Tibial nerve (tissue), 4 donors: ENCODE results near the gene DCX. TPM values are rescaled to one million over a fixed set of nuclear protein-coding genes. Genes with fewer than 3 reads are reported as not detected.

Source experiments
- DNase-seq, 2 donors: peaks; one replicate each; pipeline ENCODE4 v3.0.0-alpha.2; 2019; ENCODE audit warnings: low spot score in 2 of 2
- H3K27ac ChIP-seq, 4 donors: fragments of 200-600 bp; sonication (generic) in 3 of 4; one replicate each; pipeline ENCODE4 v1.5.1; 2017 to 2019; ENCODE audit warnings: mild to moderate bottlenecking in 1 of 4
- H3K27me3 ChIP-seq, 2 donors: fragments of 200-600 bp; sonication (generic) in 1 of 2; one replicate each; pipeline versions ENCODE4 v1.5.1 to v1.6.0; 2017 to 2019
- H3K36me3 ChIP-seq, 3 donors: fragments of 200-600 bp; sonication (generic); one replicate each; pipeline ENCODE4 v1.5.1; 2018 to 2019
- H3K4me1 ChIP-seq, 4 donors: fragments of 200-600 bp; sonication (generic) in 3 of 4; one replicate each; pipeline ENCODE4 v1.5.1; 2017 to 2019
- H3K4me3 ChIP-seq, 4 donors: fragments of 200-600 bp; sonication (generic) in 3 of 4; one replicate each; pipeline ENCODE4 v1.5.1; 2017 to 2019; ENCODE audit warnings: mild to moderate bottlenecking in 1 of 4, moderate library complexity in 1 of 4
- H3K9me3 ChIP-seq, 4 donors: fragments of 200-600 bp; sonication (generic) in 3 of 4; one replicate each; pipeline ENCODE4 v1.5.1; 2017 to 2019
- EP300 ChIP-seq, 2 donors: sonication (generic); formaldehyde crosslinking; IDR thresholded peaks; one replicate each; pipeline ENCODE4 v1.6.1; 2017; ENCODE audit warnings: antibody characterized with exemption in 2 of 2, mild to moderate bottlenecking in 1 of 2
- POLR2A ChIP-seq, 2 donors: fragments of 450-650 bp; IDR thresholded peaks; one replicate each; pipeline ENCODE4 v1.6.1; 2017; ENCODE audit warnings: antibody characterized with exemption in 2 of 2, mild to moderate bottlenecking in 2 of 2, moderate library complexity in 2 of 2
- WGBS, 2 donors: methylation state at CpG; one replicate each; pipeline ENCODE4 v1.1.5; 2018; 5-methylcytosine and 5-hydroxymethylcytosine counted together
- total RNA-seq, 4 donors: library from RNA; depleted of rRNA; stranded (reverse); fragments of >200 nt; gene quantifications; one replicate each; pipeline ENCODE4 v1.1.0, GENCODE V29; 2016
- TF ChIP-seq, protein P1 (sequence below), 5 experiments: fragments of 200-600 bp in 3 of 5; fragments of 450-650 bp in 2 of 5; sonication (generic) in 3 of 5; IDR thresholded peaks; one replicate each; pipeline ENCODE4 v1.5.1; 2016 to 2019; ENCODE audit warnings: antibody characterized with exemption in 5 of 5, mild to moderate bottlenecking in 3 of 5, moderate library complexity in 2 of 5

Gene DCX
- total RNA-seq, 4 donors from 2014 or later: 0.22 TPM; not detected in 3

DNA sequence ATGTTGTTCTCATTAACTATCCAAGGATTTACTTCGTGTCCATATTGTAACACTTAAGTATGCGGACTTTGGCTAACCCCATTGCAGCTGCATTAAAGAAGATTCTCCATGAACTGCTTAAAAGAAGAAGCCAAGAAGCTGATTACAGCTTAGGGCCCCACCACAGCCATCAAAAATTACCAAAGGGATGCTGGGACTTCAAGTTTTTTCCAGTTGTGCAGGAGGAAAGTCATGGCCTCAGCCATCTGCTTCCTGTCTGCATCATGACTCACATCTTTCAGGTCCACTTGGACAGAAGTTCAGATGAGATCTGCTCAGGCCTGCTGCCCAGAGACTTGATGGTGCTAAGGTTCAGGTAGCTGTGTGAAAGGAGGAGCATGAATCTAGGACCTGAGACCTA lies 102.9 kb downstream of the DCX start:
- TF ChIP-seq, protein P1, sequence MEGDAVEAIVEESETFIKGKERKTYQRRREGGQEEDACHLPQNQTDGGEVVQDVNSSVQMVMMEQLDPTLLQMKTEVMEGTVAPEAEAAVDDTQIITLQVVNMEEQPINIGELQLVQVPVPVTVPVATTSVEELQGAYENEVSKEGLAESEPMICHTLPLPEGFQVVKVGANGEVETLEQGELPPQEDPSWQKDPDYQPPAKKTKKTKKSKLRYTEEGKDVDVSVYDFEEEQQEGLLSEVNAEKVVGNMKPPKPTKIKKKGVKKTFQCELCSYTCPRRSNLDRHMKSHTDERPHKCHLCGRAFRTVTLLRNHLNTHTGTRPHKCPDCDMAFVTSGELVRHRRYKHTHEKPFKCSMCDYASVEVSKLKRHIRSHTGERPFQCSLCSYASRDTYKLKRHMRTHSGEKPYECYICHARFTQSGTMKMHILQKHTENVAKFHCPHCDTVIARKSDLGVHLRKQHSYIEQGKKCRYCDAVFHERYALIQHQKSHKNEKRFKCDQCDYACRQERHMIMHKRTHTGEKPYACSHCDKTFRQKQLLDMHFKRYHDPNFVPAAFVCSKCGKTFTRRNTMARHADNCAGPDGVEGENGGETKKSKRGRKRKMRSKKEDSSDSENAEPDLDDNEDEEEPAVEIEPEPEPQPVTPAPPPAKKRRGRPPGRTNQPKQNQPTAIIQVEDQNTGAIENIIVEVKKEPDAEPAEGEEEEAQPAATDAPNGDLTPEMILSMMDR (IDR thresholded peaks at IDR 0.05): no peak
- TF ChIP-seq EP300 (IDR thresholded peaks at IDR 0.05) (no peak), POLR2A (IDR thresholded peaks at IDR 0.05) (no peak)
- WGBS, 2 donors: 38 to 65% methylated on average over 2 of the region's 2 CpGs
- no peaks in the 10 kb centered on the region for H3K4me1 ChIP-seq
- H3K36me3 ChIP-seq: no peaks in the 10 kb centered on the region
- H3K4me3 ChIP-seq: no peak overlapping the region
- H3K27ac ChIP-seq: no peak overlapping the region
- peaks cover 0 to 26% of the 10 kb centered on the region in 2 donors for H3K27me3 ChIP-seq
- H3K9me3 ChIP-seq: no peaks in the 10 kb centered on the region
- DNase-seq: no peak

DNA sequence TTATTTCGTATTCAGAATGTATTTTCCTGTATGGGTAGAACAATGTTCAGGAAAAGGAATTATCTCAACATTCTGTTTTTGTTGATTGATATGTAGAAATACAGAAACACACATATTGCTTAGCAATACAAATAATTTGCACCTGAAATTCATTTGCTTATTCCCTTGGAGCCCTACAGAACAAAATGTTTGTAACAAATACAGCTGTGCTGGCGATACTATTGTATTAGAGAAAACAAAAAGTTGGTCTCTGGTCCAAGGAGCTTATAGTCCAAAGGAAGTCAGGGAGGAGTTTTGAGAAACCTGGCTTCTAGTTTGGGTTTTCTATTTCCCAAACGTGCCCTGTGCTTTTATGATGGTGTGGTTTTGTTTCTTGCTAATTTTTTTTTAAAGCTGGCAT lies 104.0 kb downstream of the DCX start:
- peaks cover 0 to 23% of the 10 kb centered on the region in 2 donors for H3K27me3 ChIP-seq
- H3K4me1 ChIP-seq: no peaks in the 10 kb centered on the region
- H3K27ac ChIP-seq: no peak overlapping the region
- no peaks in the 10 kb centered on the region for H3K9me3 ChIP-seq
- no peak overlapping the region for H3K4me3 ChIP-seq
- H3K36me3 ChIP-seq: no peaks in the 10 kb centered on the region
- no peak for DNase-seq
- TF ChIP-seq, protein P1 (IDR thresholded peaks at IDR 0.05): no peak
- TF ChIP-seq POLR2A (IDR thresholded peaks at IDR 0.05) (no peak), EP300 (IDR thresholded peaks at IDR 0.05) (no peak)
- 42 to 52% methylated on average over 3 of the region's 3 CpGs for WGBS, 2 donors

DNA sequence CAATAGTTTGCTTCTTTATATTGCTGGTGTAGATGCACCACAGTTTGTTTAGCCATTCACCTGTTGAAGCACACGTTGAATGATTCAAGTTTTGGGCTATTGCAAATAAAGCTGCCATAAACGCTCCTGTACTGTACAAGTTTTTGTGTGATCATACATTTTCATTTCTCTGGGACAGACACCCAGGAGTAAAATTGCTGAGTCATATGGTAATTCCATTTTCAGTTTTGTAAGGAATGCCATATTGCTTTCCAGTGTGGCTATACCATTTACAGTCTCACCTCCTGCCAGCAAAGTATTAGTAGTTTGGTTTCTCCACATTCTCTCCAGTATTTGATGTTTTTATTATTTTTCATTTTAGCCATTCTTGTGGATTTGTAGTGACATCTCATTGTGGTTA lies 109.7 kb downstream of the DCX start:
- TF ChIP-seq, protein P1 (IDR thresholded peaks at IDR 0.05): no peak
- TF ChIP-seq EP300 (IDR thresholded peaks at IDR 0.05) (no peak), POLR2A (IDR thresholded peaks at IDR 0.05) (no peak)
- H3K4me1 ChIP-seq: no peaks in the 10 kb centered on the region
- 52 to 55% methylated on average over 2 of the region's 2 CpGs for WGBS, 2 donors
- H3K4me3 ChIP-seq: no peak overlapping the region
- H3K9me3 ChIP-seq: no peaks in the 10 kb centered on the region
- no peaks in the 10 kb centered on the region for H3K36me3 ChIP-seq
- no peak for DNase-seq
- peaks cover 0 to 18% of the 10 kb centered on the region in 2 donors for H3K27me3 ChIP-seq
- H3K27ac ChIP-seq: no peak overlapping the region

DNA sequence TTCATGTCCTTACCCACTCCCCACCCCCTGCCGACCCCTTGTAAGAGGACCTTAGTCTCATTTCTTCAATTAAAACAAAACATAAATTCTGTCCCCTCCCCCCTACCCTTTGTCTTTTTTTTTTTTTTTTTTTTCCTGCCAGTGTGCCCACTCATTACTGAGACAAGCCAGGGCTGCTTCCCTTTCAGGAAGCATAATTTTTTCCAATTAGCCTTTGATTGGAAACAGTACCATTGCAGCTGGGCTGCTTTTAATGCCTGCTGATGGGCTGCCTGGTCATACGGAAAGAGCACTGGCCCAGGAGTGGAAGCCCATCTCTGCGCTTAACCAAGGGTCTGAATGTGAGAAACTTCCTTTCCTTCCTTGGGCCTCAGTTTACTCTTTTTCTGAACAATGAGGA lies 123.2 kb downstream of the DCX start:
- no peak for TF ChIP-seq EP300 (IDR thresholded peaks at IDR 0.05)
- no peak for TF ChIP-seq POLR2A (IDR thresholded peaks at IDR 0.05)
- TF ChIP-seq, protein P1 (IDR thresholded peaks at IDR 0.05): no peak
- Histone ChIP-seq H3K4me3 (no peak overlapping the region), H3K27ac (no peak overlapping the region), H3K27me3 (peaks cover 0 to 20% of the 10 kb centered on the region in 2 donors), H3K4me1 (no peaks in the 10 kb centered on the region), H3K9me3 (no peaks in the 10 kb centered on the region), H3K36me3 (no peaks in the 10 kb centered on the region)
- no peak for DNase-seq
- 81 to 86% methylated on average over 3 of the region's 3 CpGs for WGBS, 2 donors

DNA sequence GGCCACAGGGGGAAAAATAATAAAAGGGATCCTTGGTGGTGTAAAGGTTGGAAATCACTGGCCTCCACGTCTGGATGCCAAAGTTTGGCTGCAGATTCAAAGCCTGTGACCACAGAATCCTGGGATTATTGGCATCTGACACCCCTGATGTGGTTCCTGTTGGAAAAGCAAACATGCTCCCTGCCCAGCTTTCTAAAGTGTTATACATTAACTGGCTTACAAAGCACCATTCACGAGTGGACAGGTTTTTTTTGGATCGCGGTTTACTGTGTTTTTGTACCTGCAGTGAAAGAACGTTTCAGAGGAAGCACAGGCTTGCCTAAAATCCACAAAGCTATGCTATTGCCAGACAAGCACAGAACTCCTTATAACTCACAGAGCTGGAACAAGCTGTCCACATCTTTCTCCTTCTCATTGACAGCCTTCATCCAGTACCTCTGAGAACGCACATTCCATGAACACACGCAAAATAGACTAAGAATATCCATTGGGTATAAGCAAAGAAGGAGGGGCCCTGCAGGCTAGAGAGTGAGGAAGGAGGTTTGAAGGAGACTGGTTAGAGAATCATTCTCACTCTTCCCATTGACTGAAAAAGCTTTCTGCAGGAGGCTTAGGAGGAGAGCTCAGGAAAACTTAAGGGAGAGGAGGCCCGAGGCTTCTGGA lies 127.2 kb downstream of the DCX start:
- no peaks in the 10 kb centered on the region for H3K9me3 ChIP-seq
- H3K27me3 ChIP-seq: peaks cover 0 to 9% of the 10 kb centered on the region in 2 donors
- H3K4me3 ChIP-seq: no peak overlapping the region
- TF ChIP-seq EP300 (IDR thresholded peaks at IDR 0.05): no peak
- no peak for TF ChIP-seq POLR2A (IDR thresholded peaks at IDR 0.05)
- TF ChIP-seq, protein P1 (IDR thresholded peaks at IDR 0.05): no peak
- H3K36me3 ChIP-seq: no peaks in the 10 kb centered on the region
- H3K4me1 ChIP-seq: no peaks in the 10 kb centered on the region
- H3K27ac ChIP-seq: no peak overlapping the region
- no peak for DNase-seq
- 31 to 40% methylated on average over 8 of the region's 8 CpGs for WGBS, 2 donors
